Measurements from ENCODE around the gene NCOR1.

- TF ChIP-seq ZNF83 (CRISPR knock-in tag; IDR thresholded peaks at IDR 0.05; ENCODE audit: borderline replicate concordance) (0 out of 2 replicates have a peak, but pooled peaks have one; percentile 70), ZNF143 (CRISPR knock-in tag; IDR thresholded peaks at IDR 0.05) (peak; percentile 66; the same call in 1 of the 2 replicates), ZNF777 (CRISPR knock-in tag; IDR thresholded peaks at IDR 0.05) (peak; percentile 79), ZNF766 (CRISPR knock-in tag; IDR thresholded peaks at IDR 0.05; ENCODE audit: borderline replicate concordance) (no peak), TBX3 (IDR thresholded peaks at IDR 0.05; ENCODE audit: borderline replicate concordance) (no peak), SP1 (IDR thresholded peaks at IDR 0.05) (no peak), SP1 (CRISPR knock-in tag; IDR thresholded peaks at IDR 0.05) (peak; percentile 76), ATF2 (CRISPR knock-in tag; IDR thresholded peaks at IDR 0.05) (peak; percentile 89), CBFB (CRISPR knock-in tag; IDR thresholded peaks at IDR 0.05) (peak; percentile 90), TFE3 (CRISPR knock-in tag; IDR thresholded peaks at IDR 0.05) (0 out of 2 replicates have a peak, but pooled peaks have one; percentile 39), POLR2G (IDR thresholded peaks at IDR 0.05; ENCODE audit: low read depth, low read length) (peak; percentile 96), MZF1 (CRISPR knock-in tag; IDR thresholded peaks at IDR 0.05; ENCODE audit: borderline replicate concordance) (no peak), CTCF (CRISPR knock-in tag; IDR thresholded peaks at IDR 0.05) (peak; percentile 37), RFX5 (IDR thresholded peaks at IDR 0.05; ENCODE audit: low read depth, low read length) (no peak; the same call in 1 of the 2 replicates)
These were observed 1.8 kb upstream of the NCOR1 start, which contains the start of gene PIGL for GRCh38 chr17:16217002-16217635.
